ENCODE data around the gene ATXN1.

The ATXN1 gene

DNA sequence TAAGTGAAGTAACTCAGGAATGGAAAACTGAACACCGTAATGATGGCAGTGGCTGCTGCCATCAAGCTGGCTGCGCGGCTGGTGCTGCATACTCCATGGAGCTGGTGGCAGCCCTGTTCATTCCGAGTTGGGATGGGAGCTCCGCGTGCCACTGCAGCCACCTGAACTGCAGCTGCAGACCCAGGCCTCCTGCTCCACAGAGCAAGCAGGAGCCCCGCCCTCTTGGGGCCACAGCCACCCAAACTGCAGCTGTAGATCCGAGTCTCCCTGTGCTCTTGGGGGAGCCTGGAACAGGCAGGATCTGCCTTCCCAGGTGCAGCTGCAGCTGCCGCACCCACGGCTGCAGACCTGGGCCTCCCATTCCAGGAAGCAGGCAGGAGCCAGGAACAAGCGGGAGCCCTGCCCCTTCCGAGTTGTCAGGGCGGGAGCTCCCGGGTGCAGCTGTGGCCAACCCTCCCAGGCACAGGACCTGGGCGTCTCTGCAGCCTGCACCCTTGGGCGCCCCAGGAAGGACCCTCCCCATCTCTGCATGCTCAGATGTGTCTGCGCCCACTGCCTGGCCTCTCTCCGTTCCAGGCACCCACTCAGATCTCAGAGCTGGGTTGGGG lies 402.6 kb downstream of the ATXN1 start:
- TF ChIP-seq ZFP3 (CRISPR knock-in tag; IDR thresholded peaks at IDR 0.05) (no peak), RARB (CRISPR knock-in tag; IDR thresholded peaks at IDR 0.05) (no peak), ARNTL (CRISPR knock-in tag; IDR thresholded peaks at IDR 0.05; ENCODE audit: borderline replicate concordance, low read depth) (no peak), ISL1 (CRISPR knock-in tag; IDR thresholded peaks at IDR 0.05) (no peak), CSDC2 (CRISPR knock-in tag; IDR thresholded peaks at IDR 0.05) (no peak), SNAI2 (CRISPR knock-in tag; IDR thresholded peaks at IDR 0.05) (no peak), ZNF8 (CRISPR knock-in tag; IDR thresholded peaks at IDR 0.05) (no peak), PPARA (CRISPR knock-in tag; IDR thresholded peaks at IDR 0.05; ENCODE audit: borderline replicate concordance) (no peak), ZFP30 (CRISPR knock-in tag; IDR thresholded peaks at IDR 0.05) (no peak), TOX (CRISPR knock-in tag; IDR thresholded peaks at IDR 0.05; ENCODE audit: borderline replicate concordance) (no peak), TCF4 (CRISPR knock-in tag; IDR thresholded peaks at IDR 0.05; ENCODE audit: borderline replicate concordance) (no peak)
- TF ChIP-seq, protein P1, sequence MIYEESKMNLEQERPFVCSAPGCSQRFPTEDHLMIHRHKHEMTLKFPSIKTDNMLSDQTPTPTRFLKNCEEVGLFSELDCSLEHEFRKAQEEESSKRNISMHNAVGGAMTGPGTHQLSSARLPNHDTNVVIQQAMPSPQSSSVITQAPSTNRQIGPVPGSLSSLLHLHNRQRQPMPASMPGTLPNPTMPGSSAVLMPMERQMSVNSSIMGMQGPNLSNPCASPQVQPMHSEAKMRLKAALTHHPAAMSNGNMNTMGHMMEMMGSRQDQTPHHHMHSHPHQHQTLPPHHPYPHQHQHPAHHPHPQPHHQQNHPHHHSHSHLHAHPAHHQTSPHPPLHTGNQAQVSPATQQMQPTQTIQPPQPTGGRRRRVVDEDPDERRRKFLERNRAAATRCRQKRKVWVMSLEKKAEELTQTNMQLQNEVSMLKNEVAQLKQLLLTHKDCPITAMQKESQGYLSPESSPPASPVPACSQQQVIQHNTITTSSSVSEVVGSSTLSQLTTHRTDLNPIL (CRISPR knock-in tag; IDR thresholded peaks at IDR 0.05; ENCODE audit: low read depth): no peak
- TF ChIP-seq, protein P2, sequence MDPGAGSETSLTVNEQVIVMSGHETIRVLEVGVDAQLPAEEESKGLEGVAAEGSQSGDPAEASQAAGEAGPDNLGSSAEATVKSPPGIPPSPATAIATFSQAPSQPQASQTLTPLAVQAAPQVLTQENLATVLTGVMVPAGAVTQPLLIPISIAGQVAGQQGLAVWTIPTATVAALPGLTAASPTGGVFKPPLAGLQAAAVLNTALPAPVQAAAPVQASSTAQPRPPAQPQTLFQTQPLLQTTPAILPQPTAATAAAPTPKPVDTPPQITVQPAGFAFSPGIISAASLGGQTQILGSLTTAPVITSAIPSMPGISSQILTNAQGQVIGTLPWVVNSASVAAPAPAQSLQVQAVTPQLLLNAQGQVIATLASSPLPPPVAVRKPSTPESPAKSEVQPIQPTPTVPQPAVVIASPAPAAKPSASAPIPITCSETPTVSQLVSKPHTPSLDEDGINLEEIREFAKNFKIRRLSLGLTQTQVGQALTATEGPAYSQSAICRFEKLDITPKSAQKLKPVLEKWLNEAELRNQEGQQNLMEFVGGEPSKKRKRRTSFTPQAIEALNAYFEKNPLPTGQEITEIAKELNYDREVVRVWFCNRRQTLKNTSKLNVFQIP (CRISPR knock-in tag; IDR thresholded peaks at IDR 0.05; ENCODE audit: borderline replicate concordance, low read depth): no peak
- TF ChIP-seq, protein P3, sequence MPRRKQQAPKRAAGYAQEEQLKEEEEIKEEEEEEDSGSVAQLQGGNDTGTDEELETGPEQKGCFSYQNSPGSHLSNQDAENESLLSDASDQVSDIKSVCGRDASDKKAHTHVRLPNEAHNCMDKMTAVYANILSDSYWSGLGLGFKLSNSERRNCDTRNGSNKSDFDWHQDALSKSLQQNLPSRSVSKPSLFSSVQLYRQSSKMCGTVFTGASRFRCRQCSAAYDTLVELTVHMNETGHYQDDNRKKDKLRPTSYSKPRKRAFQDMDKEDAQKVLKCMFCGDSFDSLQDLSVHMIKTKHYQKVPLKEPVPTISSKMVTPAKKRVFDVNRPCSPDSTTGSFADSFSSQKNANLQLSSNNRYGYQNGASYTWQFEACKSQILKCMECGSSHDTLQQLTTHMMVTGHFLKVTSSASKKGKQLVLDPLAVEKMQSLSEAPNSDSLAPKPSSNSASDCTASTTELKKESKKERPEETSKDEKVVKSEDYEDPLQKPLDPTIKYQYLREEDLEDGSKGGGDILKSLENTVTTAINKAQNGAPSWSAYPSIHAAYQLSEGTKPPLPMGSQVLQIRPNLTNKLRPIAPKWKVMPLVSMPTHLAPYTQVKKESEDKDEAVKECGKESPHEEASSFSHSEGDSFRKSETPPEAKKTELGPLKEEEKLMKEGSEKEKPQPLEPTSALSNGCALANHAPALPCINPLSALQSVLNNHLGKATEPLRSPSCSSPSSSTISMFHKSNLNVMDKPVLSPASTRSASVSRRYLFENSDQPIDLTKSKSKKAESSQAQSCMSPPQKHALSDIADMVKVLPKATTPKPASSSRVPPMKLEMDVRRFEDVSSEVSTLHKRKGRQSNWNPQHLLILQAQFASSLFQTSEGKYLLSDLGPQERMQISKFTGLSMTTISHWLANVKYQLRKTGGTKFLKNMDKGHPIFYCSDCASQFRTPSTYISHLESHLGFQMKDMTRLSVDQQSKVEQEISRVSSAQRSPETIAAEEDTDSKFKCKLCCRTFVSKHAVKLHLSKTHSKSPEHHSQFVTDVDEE (CRISPR knock-in tag; IDR thresholded peaks at IDR 0.05): no peak
- ATAC-seq: no peak

DNA sequence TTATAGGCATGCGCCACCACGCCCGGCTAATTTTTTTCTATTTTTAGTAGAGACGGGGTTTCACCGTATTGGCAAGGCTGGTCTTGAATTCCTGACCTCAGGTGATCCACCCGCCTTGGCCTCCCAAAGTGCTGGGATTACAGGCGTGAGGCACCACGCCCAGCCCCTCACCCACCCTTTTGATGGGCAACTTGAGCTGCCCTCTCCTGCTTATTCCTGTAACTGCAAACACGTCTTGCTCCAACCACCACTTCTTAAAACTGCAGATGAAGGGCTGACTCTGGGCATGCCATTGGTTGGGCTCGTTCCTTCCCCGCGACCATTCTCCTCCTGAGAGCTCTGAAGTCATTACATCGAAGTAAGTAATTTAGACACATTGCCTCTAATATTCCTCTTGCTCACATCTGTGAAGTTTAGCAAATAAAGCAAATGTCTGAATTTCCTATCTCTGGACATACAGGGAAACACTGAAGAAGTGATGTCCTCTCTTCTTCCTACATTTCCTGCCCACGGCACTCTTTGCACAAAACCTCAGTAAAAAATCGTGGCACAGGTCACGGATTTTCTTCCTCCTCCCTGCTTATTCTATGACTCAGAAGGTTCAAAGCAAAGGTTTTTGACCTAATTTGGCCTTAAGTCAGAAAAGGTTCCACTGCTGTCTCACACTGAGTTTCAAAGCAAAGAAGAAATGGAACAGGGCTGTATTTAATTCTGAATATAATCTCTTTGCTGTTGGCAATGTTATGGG lies 405.4 kb downstream of the ATXN1 start:
- ATAC-seq: 0 out of 3 replicates have a peak, but pooled peaks have one; percentile 30
- TF ChIP-seq PPARA (CRISPR knock-in tag; IDR thresholded peaks at IDR 0.05; ENCODE audit: borderline replicate concordance): no peak
- TF ChIP-seq, protein P3 (CRISPR knock-in tag; IDR thresholded peaks at IDR 0.05): no peak
- TF ChIP-seq TCF4 (CRISPR knock-in tag; IDR thresholded peaks at IDR 0.05; ENCODE audit: borderline replicate concordance): no peak
- no peak for TF ChIP-seq GLIS3 (CRISPR knock-in tag; IDR thresholded peaks at IDR 0.05)
- no peak for TF ChIP-seq BACH2 (CRISPR knock-in tag; IDR thresholded peaks at IDR 0.05; ENCODE audit: borderline replicate concordance)
- no peak for TF ChIP-seq ESRRG (CRISPR knock-in tag; IDR thresholded peaks at IDR 0.05)
- TF ChIP-seq, protein P4, sequence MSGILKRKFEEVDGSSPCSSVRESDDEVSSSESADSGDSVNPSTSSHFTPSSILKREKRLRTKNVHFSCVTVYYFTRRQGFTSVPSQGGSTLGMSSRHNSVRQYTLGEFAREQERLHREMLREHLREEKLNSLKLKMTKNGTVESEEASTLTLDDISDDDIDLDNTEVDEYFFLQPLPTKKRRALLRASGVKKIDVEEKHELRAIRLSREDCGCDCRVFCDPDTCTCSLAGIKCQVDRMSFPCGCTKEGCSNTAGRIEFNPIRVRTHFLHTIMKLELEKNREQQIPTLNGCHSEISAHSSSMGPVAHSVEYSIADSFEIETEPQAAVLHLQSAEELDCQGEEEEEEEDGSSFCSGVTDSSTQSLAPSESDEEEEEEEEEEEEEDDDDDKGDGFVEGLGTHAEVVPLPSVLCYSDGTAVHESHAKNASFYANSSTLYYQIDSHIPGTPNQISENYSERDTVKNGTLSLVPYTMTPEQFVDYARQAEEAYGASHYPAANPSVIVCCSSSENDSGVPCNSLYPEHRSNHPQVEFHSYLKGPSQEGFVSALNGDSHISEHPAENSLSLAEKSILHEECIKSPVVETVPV (CRISPR knock-in tag; IDR thresholded peaks at IDR 0.05): no peak
- no peak for TF ChIP-seq RARB (CRISPR knock-in tag; IDR thresholded peaks at IDR 0.05)
- TF ChIP-seq SNAI2 (CRISPR knock-in tag; IDR thresholded peaks at IDR 0.05): no peak
- TF ChIP-seq TOX (CRISPR knock-in tag; IDR thresholded peaks at IDR 0.05; ENCODE audit: borderline replicate concordance): no peak
- TF ChIP-seq ZFP30 (CRISPR knock-in tag; IDR thresholded peaks at IDR 0.05): no peak
- TF ChIP-seq ARNTL (CRISPR knock-in tag; IDR thresholded peaks at IDR 0.05; ENCODE audit: borderline replicate concordance, low read depth): no peak
- TF ChIP-seq ISL1 (CRISPR knock-in tag; IDR thresholded peaks at IDR 0.05): no peak
- no peak for TF ChIP-seq ZNF70 (CRISPR knock-in tag; IDR thresholded peaks at IDR 0.05)
- no peak for TF ChIP-seq OSR1 (CRISPR knock-in tag; IDR thresholded peaks at IDR 0.05)
- TF ChIP-seq, protein P1 (CRISPR knock-in tag; IDR thresholded peaks at IDR 0.05; ENCODE audit: low read depth): no peak
- TF ChIP-seq ZNF8 (CRISPR knock-in tag; IDR thresholded peaks at IDR 0.05): no peak
- no peak for TF ChIP-seq ZFP3 (CRISPR knock-in tag; IDR thresholded peaks at IDR 0.05)
- no peak for TF ChIP-seq ZC3H10 (CRISPR knock-in tag; IDR thresholded peaks at IDR 0.05)
- no peak for TF ChIP-seq ZNF565 (CRISPR knock-in tag; conservative IDR thresholded peaks at IDR 0.05; ENCODE audit: low read depth)
